Stimulated activated CD4-positive, alpha-beta T cell treated with anti-CD3 and anti-CD28 coated beads, Interleukin-12 subunit alpha, Interleukin-12 subunit beta, amount 100 ng/mL, for 4 hours (primary cell): ENCODE measurements around the gene SBF2.

Experiments used
- DNase-seq: peaks from one replicate; pipeline ENCODE4 v3.0.0-alpha.2; 2020

The SBF2 gene

DNA sequence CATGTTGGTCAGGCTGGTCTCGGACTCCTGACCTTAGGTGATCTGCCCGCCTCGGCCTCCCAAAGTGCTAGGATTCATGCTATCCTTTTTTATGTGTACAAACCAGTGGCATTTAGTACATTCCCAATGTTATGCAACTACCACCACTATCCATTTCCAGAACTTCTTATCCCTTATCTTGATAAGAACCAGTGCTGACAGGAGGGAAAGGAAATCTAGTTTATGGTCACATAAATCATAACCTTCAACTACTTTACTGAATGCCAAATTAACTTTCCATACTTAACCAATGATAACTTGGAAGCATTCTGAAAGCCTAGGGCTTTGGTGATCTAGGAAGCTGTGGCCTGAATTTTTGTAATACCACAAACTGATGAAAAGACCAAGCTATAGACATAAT is 459.7 kb downstream of the SBF2 start:
- no peak for DNase-seq

DNA sequence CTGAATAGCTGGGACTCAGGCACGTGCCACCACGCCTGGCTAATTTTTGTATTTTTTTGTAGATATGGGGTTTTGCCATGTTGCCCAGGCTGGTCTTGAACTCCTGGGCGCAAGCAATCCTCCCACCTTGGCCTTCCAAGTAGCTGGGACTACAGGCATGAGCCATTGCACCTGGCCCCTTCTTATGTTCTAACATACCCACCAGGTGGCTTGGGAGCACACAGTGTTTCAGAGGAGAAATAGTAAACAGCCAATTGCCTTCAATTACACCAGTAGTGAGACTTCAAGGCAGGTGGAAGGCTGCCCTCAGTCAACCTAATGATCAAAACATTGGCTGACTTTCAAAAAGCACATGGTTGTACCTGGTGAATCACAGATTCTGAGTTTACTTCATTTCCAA is 462.9 kb downstream of the SBF2 start:
- DNase-seq = no peak

GRCh38 chr11:9827708-9828107 is 466.3 kb downstream of the SBF2 start:
- no peak for DNase-seq

GRCh38 chr11:9826390-9826789 is 467.6 kb downstream of the SBF2 start:
- no peak for DNase-seq

- DNase-seq = no peak
Measured at GRCh38 chr11:9825895-9826294, 468.1 kb downstream of the SBF2 start.

GRCh38 chr11:9825315-9825714 is 468.7 kb downstream of the SBF2 start:
- DNase-seq = no peak

- no peak for DNase-seq
Measured at GRCh38 chr11:9823887-9824385, 470.1 kb downstream of the SBF2 start.

DNA sequence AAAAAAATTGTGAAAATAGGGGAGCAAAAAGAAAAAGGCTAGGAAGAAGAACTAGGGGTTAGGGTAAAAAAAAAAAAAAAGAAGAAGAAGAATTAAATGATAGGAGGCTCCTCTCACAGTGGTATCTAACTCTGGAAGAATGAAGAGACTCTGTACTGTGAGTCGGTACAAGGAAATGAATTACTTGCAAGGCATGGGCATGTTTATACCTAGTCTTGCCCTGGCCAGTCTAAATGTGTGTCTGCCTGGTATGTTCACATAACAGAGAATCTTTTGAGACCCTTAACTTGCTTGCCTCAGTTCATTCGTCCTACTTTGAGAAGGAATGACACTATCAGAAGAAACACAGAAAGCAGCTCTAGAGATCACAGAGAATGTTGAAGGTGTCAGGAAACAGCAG is 470.6 kb downstream of the SBF2 start:
- no peak for DNase-seq

DNA sequence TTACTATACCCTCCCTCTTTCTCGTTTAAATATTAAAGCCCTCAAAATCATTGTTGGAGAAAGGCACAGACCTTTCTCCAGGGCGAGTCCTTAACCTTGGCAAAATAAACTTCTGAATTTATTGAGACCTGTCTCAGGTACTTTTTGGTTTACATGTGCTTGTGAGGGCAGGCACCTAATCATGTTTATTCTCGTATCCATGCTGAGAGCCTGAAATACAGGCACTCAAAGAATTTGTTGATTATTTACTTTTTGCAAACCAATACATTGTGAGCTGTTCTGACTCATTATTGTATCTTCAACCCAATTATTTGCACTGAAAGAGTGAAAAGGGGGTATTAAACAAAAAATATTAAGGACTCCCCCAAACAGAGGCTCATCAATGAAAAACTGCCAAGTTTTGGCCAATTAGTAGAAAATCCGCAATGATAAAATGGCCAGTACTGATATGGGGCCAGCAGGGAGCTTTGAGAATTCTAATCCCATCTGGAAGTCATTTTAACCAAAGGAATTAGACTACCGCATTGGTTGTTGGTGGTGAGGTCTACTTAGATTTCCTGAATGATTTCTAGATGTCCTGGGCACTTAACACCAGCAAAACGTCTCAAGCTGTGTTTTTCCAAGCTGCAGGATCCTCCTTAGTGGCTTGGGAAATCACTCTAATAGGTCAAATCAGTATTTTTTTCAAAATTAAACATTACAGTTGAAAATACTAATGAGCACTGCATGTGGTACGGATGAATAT is 472.8 kb downstream of the SBF2 start:
- no peak for DNase-seq

DNA sequence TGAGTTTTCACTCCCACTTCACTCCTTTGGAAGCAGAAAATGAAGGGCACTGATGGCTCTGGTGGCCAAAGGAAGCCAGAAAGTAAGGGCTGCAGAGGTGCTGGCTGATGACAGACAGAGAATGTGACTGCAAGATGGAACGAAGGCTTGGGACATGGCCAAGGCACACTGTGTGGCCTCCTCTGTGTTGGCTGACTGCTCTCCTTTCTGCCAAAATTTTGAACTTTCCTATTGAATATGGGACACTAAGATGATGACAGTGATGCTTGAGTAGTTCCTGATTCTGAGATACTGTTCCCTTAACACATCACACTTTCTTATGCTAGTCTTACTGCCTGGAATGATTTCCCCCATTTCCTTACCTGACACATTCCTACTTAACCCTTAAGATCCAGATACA is 473.8 kb downstream of the SBF2 start:
- DNase-seq = no peak

DNA sequence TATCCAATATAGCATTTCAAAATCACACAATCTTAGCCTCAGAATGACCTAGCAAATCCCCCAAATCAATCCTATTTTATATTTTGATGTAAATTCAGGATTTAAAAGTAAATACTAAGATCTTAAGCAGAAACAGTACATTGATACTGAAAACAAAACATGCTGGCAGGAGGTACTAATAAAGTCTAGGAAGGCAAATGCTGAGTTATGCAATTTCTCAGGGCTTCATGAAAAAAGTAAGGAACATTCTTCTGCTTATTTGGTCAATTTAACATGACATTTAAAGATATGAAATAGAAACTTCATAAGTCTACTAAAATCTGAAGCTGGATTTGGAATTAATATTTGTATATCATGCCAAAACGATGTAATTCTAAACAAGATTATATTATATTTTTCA is 476.8 kb downstream of the SBF2 start:
- DNase-seq = no peak

DNA sequence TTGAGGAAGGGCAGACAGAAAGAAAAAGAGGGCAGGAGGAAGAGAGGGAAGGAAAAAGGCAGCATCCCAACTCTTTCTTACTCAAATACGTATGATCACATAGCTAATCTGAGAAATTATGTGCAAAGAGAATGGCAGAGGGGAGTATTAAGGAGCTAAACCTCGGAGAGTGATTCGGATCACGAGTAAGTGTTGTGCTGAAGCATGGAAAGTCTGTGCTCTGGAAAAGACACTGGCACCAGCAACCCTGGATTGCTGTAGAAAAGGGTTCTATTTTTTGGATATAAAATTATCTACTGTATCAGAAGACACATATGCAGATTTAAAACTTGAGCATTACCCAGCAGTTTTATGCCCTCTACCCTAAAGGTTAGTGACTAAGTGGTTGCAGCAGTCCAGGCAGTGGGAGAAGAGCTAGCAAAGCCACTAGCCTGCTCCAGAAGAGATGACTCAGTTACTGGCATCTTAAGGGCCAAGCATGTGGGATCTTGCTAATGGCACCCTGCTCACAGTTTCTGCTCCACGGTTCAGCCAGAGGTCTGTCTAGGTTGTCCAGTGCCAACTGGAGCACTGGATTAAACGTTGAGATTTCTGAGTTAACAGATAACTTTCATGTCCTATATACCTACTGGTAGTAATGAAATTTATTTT is 478.4 kb downstream of the SBF2 start:
- no peak for DNase-seq

GRCh38 chr11:9814108-9814507 is 479.9 kb downstream of the SBF2 start:
- DNase-seq = no peak

- DNase-seq = no peak
Measured at GRCh38 chr11:9808943-9809342, 485.1 kb downstream of the SBF2 start.

- DNase-seq = no peak
Measured at GRCh38 chr11:9806946-9807687, 486.9 kb downstream of the SBF2 start.

DNA sequence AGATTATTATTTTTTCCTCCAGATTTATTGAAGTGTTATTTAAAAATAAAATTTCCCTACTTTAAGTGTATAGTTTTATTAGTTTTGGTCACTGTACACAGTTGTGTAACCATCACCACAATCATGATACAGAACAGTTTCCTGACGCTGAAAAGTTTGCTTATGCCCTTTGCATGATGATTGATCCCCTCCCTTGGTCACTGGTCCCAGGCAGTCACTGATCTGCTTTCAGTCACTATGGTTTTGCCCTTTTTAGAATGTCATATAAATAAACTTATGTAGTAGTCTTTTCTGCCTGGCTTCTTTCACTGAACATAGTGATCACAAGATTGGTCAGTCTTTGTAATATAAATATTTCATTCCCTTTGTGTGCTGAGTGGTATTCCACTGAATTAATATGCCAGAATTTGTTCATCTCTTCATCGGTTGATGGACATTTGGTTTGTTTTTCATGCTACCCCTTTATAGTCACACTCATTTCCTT is 489.6 kb downstream of the SBF2 start:
- DNase-seq = no peak

GRCh38 chr11:9803685-9804418 is 490.2 kb downstream of the SBF2 start:
- no peak for DNase-seq

- DNase-seq = no peak
Measured at GRCh38 chr11:9802291-9802861, 491.6 kb downstream of the SBF2 start.

GRCh38 chr11:9799886-9800285 is 494.1 kb downstream of the SBF2 start:
- DNase-seq = no peak

GRCh38 chr11:9797300-9797699 is 496.7 kb downstream of the SBF2 start:
- DNase-seq = no peak

DNA sequence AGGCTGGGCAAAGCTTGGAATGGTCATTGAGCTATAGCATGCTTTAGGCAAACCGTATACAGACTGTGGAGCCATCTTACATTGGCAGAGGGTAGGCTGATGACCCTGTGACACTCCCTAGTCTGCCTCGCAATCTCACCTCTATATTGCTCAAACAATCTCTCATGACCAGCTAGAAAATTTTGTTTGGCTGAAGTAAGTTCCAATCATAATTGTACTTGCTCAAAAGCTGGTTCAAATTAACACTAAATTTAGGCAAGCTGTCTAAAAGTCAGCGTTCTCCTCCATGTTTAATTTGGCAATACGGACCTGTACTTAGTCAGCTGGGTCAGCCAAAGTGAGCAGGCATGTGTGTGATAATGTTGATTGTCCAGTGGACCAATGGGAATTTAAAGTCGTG is 497.2 kb downstream of the SBF2 start:
- DNase-seq = no peak

DNA sequence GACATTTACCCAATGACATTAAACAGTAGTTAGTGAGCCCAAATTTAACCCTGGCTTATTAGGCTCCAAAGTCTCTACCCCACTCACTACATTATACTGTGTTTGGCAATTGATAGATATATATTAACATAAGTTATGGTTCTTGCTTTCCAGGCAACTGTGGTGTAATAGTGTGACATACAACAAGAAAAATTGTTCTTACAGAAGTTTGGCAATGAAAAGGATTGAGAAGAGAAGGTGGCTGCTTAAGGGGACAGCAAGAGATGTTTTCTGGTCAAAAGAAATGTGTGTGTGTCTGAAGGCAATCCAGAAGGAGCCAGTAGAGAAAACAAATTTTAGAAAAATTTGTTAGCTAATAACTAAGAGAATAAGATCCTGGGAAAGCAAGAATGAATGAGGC is 497.8 kb downstream of the SBF2 start:
- no peak for DNase-seq

- DNase-seq = no peak
Measured at GRCh38 chr11:9790703-9791102, 503.3 kb downstream of the SBF2 start.
